ENCODE data around the gene DCLK1. TPM values are rescaled to one million over a fixed set of nuclear protein-coding genes. Genes with fewer than 3 reads are reported as not detected.
A peak's percentile ranks its signal among the peaks of the same experiment; 100 is the strongest.

Gene DCLK1
- total and polyA plus RNA-seq, 9 donors: 42.0 to 109 (median 87.9) TPM

DNA sequence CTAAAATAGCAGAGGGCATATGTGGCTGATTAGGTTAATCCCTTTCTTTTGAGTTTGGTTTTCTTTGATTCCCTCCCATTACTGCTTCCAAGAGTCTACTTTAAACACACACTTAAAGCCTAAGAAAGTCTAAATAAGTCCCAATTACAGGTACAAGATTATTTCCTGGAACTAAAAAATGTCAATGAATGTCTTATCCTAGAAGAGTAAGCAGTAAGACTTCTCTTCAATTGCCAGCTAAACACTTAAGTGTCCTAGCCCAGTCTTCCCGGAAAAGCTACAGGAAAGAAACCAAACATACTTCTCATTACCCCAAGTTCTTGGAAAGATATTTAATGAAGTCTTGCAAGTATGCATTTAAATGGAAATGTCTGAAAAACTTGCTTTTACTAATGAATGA is 233.1 kb downstream of the DCLK1 start:
- Histone ChIP-seq H3K27ac (ENCODE audit: low read length) (no peak overlapping the region), H3K4me1 (ENCODE audit: control insufficient read depth, insufficient read depth, low read length) (no peaks in the 10 kb centered on the region), H3K36me3 (ENCODE audit: control insufficient read depth, insufficient read depth, low read length) (peaks cover 4% of the 10 kb centered on the region), H3K9me3 (replicated peaks; ENCODE audit: control insufficient read depth, low read depth, low read length) (no peaks in the 10 kb centered on the region), H3K27me3 (ENCODE audit: control insufficient read depth, insufficient read depth, low read length) (no peaks in the 10 kb centered on the region), H3K4me3 (ENCODE audit: low read length) (no peak overlapping the region)
- WGBS (ENCODE audit: insufficient coverage): no CpG with 5 or more reads among the region's 1 CpG
- no peak for DNase-seq

DNA sequence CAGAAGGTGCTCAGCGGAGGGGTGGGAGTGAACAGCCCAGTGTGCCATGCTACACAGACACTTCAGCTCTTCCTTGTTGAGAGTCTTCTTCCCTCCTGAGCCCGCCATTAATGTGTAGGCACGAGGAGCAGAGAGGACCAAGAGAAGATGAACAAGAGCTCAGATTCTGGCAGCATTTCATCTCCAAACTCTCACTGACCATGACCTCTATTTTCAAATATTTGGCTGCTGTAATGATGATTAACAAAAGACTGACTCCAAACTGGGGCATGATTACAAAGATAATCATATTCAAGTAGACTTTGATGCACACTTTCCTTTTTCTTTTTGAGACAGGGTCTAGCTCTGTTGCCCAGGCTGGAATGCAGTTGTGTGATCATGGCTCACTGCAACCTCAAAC is 236.5 kb downstream of the DCLK1 start:
- H3K27ac ChIP-seq (ENCODE audit: low read length): no peak overlapping the region
- no peak for DNase-seq
- peaks cover 2% of the 10 kb centered on the region for H3K36me3 ChIP-seq (ENCODE audit: control insufficient read depth, insufficient read depth, low read length)
- H3K4me1 ChIP-seq (ENCODE audit: control insufficient read depth, insufficient read depth, low read length): no peaks in the 10 kb centered on the region
- H3K9me3 ChIP-seq (replicated peaks; ENCODE audit: control insufficient read depth, low read depth, low read length): no peaks in the 10 kb centered on the region
- H3K4me3 ChIP-seq (ENCODE audit: low read length): no peak overlapping the region
- no peaks in the 10 kb centered on the region for H3K27me3 ChIP-seq (ENCODE audit: control insufficient read depth, insufficient read depth, low read length)
- whole genome bisulfite sequencing (ENCODE audit: insufficient coverage): no CpG with 5 or more reads among the region's 3 CpGs

DNA sequence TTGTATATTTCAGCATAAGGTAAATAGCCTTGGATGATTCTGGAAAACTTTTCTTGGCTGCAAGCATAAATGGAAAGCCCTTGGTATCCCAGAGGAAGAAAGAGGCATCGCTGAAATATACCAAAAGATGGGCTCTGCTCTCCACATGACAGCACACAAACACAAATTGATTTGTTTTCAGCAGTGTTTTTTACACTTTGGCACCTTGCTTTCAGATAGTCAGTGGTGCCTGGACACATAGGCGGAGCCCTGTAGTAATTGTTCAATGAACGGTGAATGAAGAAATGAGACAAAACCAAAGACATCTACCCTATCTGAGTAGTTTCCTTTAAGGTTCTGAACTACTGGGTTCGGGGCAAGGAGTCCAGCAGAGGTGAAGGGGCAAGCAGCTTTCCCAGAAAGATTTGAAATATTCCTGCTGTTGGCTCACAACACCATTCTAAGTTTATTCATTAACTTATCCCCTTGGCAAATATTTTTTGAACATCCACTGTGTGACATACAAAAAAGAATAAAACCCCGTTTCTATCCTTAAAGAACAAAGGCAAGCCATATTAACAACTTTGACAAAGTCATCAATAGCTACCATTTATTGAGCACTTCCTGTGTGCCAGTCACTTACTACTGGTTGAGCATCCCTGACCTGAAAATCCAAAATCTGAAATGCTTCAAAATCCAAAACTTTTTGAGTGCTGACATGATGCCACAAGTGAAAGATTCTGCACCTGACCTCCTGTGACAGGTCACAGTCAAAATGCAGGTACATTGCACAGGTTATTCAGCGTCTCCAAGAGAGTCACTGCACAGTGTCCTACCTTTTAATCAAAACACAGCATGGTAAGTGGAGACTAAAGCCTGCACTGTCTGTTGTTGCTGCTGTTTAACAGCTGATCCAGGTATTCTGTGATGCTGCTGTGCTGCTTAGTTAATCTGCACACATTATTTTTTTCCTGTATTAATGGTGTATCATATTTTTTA is 238.1 kb downstream of the DCLK1 start:
- Histone ChIP-seq H3K27me3 (ENCODE audit: control insufficient read depth, insufficient read depth, low read length) (no peaks in the 10 kb centered on the region), H3K4me1 (ENCODE audit: control insufficient read depth, insufficient read depth, low read length) (no peaks in the 10 kb centered on the region), H3K27ac (ENCODE audit: low read length) (no peak overlapping the region), H3K36me3 (ENCODE audit: control insufficient read depth, insufficient read depth, low read length) (peaks cover 2% of the 10 kb centered on the region), H3K9me3 (replicated peaks; ENCODE audit: control insufficient read depth, low read depth, low read length) (no peaks in the 10 kb centered on the region), H3K4me3 (ENCODE audit: low read length) (no peak overlapping the region)
- DNase-seq: no peak
- WGBS (ENCODE audit: insufficient coverage): 100% methylated on average over 1 of the region's 6 CpGs

DNA sequence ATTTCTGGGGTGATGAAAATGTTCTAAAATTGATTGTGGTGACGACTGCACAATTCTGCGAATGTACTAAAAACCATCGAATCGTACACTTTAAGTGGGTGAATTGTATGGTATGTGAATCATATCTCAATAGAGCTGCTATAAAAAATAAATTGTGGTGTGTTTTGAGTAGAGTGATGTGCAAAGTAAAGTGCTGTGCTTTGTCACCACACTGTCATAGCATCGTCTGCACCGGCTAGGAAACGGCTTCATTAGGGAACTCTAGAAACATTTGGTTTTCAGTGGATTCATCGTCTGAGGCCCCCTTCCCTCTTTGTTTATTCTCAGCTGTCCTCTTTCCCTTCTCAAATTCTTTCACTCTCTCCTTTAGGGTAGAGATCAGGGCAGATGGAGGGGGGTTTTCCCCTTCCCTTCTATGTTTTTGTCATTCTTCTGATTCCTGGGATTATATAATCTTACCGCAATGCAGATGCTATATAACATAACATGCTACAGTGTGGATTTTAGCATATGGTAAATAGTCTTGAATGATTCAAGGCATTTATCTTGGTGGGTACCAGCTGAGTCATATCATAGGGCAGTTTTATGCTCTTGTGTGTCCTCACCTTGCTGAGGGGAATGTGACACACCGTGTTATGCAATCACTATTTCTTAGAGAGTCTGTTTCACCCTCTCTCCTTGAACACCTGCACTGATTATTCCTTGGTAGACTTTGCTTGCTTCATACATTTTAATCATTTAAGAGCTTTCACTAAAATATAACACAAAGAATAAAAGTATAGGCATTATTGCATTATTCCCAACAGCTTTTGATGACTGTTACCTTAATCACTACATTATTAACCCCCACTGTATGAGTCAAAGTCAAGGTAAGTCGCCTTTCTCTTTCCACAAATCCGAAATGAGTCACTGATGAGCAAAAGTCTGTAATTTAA is 239.4 kb downstream of the DCLK1 start:
- Histone ChIP-seq H3K4me3 (ENCODE audit: low read length) (no peak overlapping the region), H3K27me3 (ENCODE audit: control insufficient read depth, insufficient read depth, low read length) (no peaks in the 10 kb centered on the region), H3K27ac (ENCODE audit: low read length) (no peak overlapping the region), H3K4me1 (ENCODE audit: control insufficient read depth, insufficient read depth, low read length) (peaks cover 5% of the 10 kb centered on the region), H3K9me3 (replicated peaks; ENCODE audit: control insufficient read depth, low read depth, low read length) (no peaks in the 10 kb centered on the region), H3K36me3 (ENCODE audit: control insufficient read depth, insufficient read depth, low read length) (peaks cover under 1% of the 10 kb centered on the region)
- DNase-seq: no peak
- WGBS (ENCODE audit: insufficient coverage): 72% methylated on average over 4 of the region's 12 CpGs

DNA sequence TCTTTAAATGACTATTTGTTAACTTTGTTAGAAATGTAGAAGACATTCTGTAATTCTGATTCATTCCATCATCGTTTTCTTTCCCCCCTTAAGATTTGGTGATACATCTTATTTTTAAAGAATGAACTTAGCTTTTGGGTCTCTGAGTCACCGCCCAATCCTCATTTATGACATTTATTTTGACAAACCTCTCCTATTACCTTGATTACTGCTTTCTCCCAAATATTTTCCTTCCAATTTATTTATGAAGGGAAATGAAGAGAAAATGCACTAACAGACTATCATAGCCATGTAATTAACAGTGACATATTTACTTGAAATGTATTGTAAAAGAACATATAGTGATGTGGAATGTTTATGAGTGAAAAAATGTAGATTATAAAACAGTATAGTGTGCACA is 241.6 kb downstream of the DCLK1 start:
- no peak for DNase-seq
- peaks cover 8% of the 10 kb centered on the region for H3K4me1 ChIP-seq (ENCODE audit: control insufficient read depth, insufficient read depth, low read length)
- no CpG with 5 or more reads among the region's 2 CpGs for WGBS (ENCODE audit: insufficient coverage)
- no peaks in the 10 kb centered on the region for H3K27me3 ChIP-seq (ENCODE audit: control insufficient read depth, insufficient read depth, low read length)
- no peaks in the 10 kb centered on the region for H3K36me3 ChIP-seq (ENCODE audit: control insufficient read depth, insufficient read depth, low read length)
- H3K4me3 ChIP-seq (ENCODE audit: low read length): no peak overlapping the region
- H3K27ac ChIP-seq (ENCODE audit: low read length): no peak overlapping the region
- no peaks in the 10 kb centered on the region for H3K9me3 ChIP-seq (replicated peaks; ENCODE audit: control insufficient read depth, low read depth, low read length)

DNA sequence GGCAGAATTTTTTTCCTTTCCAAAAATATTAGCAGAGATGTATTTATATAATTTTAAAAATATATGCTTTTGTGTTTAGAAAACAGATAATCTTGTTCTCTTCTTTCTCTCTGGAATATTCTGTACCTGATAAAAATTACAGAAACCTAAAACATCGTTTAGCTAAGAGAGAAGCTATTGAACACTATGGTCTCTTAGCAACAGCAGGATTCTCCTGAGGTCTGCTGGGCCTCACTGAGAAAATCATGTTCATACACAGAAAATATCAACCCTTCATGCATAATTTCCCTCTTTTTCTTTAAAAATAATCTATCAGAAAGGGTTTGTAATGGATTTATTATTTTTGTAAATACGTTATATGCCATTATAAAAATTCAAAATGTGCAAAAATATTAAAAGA is 242.2 kb downstream of the DCLK1 start:
- Histone ChIP-seq H3K9me3 (replicated peaks; ENCODE audit: control insufficient read depth, low read depth, low read length) (no peaks in the 10 kb centered on the region), H3K27me3 (ENCODE audit: control insufficient read depth, insufficient read depth, low read length) (no peaks in the 10 kb centered on the region), H3K4me1 (ENCODE audit: control insufficient read depth, insufficient read depth, low read length) (peaks cover 8% of the 10 kb centered on the region), H3K36me3 (ENCODE audit: control insufficient read depth, insufficient read depth, low read length) (no peaks in the 10 kb centered on the region), H3K4me3 (ENCODE audit: low read length) (no peak overlapping the region), H3K27ac (ENCODE audit: low read length) (no peak overlapping the region)
- WGBS (ENCODE audit: insufficient coverage): 17% methylated on average over 1 of the region's 2 CpGs
- DNase-seq: peak; percentile 64

DNA sequence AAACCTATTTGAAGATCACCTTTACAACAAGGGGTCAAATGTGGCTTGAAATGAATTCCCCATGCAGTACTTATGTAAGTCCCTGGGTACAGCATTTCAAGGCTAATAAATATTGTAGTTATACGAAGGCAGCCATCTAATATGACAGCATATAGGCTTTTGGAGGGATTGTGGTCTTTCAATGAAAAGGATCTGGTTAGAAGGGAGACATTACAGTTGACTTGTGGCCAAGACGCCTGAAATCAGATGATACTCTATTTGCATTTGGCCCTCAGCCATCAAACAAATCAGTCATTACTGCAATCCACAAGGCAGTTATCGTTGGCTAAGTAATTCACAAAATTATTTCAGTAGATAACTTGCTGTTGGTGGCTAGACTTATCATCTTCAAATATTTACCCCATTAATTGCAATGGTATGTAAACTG is 242.7 kb downstream of the DCLK1 start:
- Histone ChIP-seq H3K4me3 (ENCODE audit: low read length) (no peak overlapping the region), H3K27ac (ENCODE audit: low read length) (no peak overlapping the region), H3K9me3 (replicated peaks; ENCODE audit: control insufficient read depth, low read depth, low read length) (no peaks in the 10 kb centered on the region), H3K27me3 (ENCODE audit: control insufficient read depth, insufficient read depth, low read length) (no peaks in the 10 kb centered on the region), H3K4me1 (ENCODE audit: control insufficient read depth, insufficient read depth, low read length) (peaks cover 8% of the 10 kb centered on the region), H3K36me3 (ENCODE audit: control insufficient read depth, insufficient read depth, low read length) (no peaks in the 10 kb centered on the region)
- peak; percentile 39 for DNase-seq
- WGBS (ENCODE audit: insufficient coverage): no CpG with 5 or more reads among the region's 3 CpGs

DNA sequence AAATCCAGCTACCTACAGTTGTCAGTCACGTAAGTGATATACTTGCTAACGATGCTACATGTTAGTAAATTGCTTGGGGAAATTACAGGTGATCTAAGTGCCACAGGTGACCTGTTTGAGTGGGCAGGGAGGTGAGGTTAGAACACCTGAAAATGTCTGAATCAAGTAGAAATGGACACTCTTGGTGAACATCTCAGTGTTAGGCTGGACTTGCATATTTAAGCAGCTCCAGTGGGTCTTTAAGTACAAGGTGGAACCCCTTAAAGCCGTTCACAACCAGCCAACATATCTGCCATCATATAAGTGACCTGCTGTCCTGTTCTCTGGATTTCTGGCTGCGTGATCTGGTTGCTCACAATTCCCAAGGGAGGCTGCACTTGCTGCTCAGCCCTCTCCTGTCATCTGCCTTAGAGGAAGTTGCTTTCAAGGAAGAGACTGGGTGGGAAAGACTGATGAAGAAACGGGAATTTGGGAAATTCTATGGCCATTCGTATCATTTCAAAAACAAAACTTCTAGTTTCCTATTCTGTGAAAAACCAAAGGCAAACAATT is 244.0 kb downstream of the DCLK1 start:
- Histone ChIP-seq H3K9me3 (replicated peaks; ENCODE audit: control insufficient read depth, low read depth, low read length) (no peaks in the 10 kb centered on the region), H3K36me3 (ENCODE audit: control insufficient read depth, insufficient read depth, low read length) (peaks cover 8% of the 10 kb centered on the region), H3K27ac (ENCODE audit: low read length) (no peak overlapping the region), H3K4me1 (ENCODE audit: control insufficient read depth, insufficient read depth, low read length) (peaks cover 13% of the 10 kb centered on the region), H3K4me3 (ENCODE audit: low read length) (no peak overlapping the region), H3K27me3 (ENCODE audit: control insufficient read depth, insufficient read depth, low read length) (no peaks in the 10 kb centered on the region)
- WGBS (ENCODE audit: insufficient coverage): 76% methylated on average over 4 of the region's 6 CpGs
- DNase-seq: peak; percentile 19

DNA sequence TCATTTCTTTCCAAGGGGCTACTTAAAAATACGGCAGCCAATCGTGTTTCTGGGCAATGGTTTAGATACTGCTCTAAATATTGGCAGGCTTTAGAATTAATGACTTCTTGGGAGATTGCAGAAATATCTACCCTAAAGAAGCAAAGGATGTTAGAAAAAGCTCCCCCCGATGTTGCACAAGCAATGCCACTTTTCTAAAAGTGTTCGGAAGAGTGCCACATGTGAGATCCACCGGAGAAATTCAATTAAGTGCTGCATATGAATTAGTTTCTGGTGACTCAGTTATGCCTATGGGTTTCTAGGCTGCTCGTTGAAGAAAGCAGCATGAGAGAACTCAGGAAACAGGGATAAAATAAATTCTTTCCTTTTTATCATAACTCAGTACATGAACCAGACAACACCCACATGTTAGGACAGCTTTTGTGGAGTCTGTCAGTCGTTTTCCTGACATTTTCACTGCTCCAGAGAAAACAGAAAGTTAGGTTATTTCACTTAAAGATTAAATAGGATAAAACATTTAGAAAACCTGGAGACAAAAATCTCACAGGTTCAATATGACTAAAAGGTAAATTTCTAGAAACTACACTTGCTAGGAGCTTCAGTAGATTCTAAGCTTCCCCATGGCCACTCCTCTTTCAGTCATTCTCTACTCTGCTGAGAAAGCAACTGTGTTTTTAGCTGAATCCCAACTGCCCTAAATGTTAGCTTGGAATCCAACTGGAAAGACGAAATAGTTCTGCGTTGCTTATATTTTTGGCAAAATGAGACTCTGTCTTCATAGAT is 244.7 kb downstream of the DCLK1 start:
- 52% methylated on average over 2 of the region's 9 CpGs for WGBS (ENCODE audit: insufficient coverage)

More for the DNA sequence above, 244.7 kb downstream of the DCLK1 start:
- H3K27me3 ChIP-seq (ENCODE audit: control insufficient read depth, insufficient read depth, low read length): no peaks in the 10 kb centered on the region
- H3K4me1 ChIP-seq (ENCODE audit: control insufficient read depth, insufficient read depth, low read length): peaks cover 13% of the 10 kb centered on the region
- H3K36me3 ChIP-seq (ENCODE audit: control insufficient read depth, insufficient read depth, low read length): peaks cover 10% of the 10 kb centered on the region
- no peaks in the 10 kb centered on the region for H3K9me3 ChIP-seq (replicated peaks; ENCODE audit: control insufficient read depth, low read depth, low read length)
- H3K27ac ChIP-seq (ENCODE audit: low read length): no peak overlapping the region
- no peak overlapping the region for H3K4me3 ChIP-seq (ENCODE audit: low read length)
- DNase-seq: peak; percentile 44
